Stimulated activated CD8-positive, alpha-beta memory T cell treated with anti-CD3 and anti-CD28 coated beads, Interleukin-12 subunit alpha, Interleukin-12 subunit beta, amount 100 ng/mL, for 4 hours (primary cell): ENCODE measurements around the gene AGBL4.

Experiments used
- DNase-seq: peaks from one replicate; pipeline ENCODE4 v3.0.0-alpha.2; 2020; ENCODE audit warnings: low read depth

Gene AGBL4

GRCh38 chr1:48765335-48765734 is 1258.4 kb downstream of the AGBL4 start:
- DNase-seq = no peak

GRCh38 chr1:48761986-48762385 is 1261.8 kb downstream of the AGBL4 start:
- DNase-seq = no peak

- DNase-seq = no peak
These were observed 1262.3 kb downstream of the AGBL4 start for GRCh38 chr1:48761411-48761810.

- DNase-seq = no peak
These were observed 1262.9 kb downstream of the AGBL4 start for GRCh38 chr1:48760857-48761256.

- no peak for DNase-seq
These were observed 1264.8 kb downstream of the AGBL4 start for GRCh38 chr1:48758976-48759375.

GRCh38 chr1:48757363-48757762 is 1266.4 kb downstream of the AGBL4 start:
- no peak for DNase-seq

- no peak for DNase-seq
These were observed 1267.0 kb downstream of the AGBL4 start for GRCh38 chr1:48756683-48757316.

- DNase-seq = no peak
These were observed 1270.5 kb downstream of the AGBL4 start for GRCh38 chr1:48753293-48753692.

GRCh38 chr1:48750109-48750508 is 1273.6 kb downstream of the AGBL4 start:
- DNase-seq = no peak

GRCh38 chr1:48749068-48749467 is 1274.7 kb downstream of the AGBL4 start:
- no peak for DNase-seq

- no peak for DNase-seq
These were observed 1276.8 kb downstream of the AGBL4 start for GRCh38 chr1:48746906-48747305.

GRCh38 chr1:48744032-48744431 is 1279.7 kb downstream of the AGBL4 start:
- DNase-seq = no peak

- no peak for DNase-seq
These were observed 1280.3 kb downstream of the AGBL4 start for GRCh38 chr1:48743480-48743879.

GRCh38 chr1:48741380-48741779 is 1282.4 kb downstream of the AGBL4 start:
- no peak for DNase-seq

- no peak for DNase-seq
These were observed 1283.1 kb downstream of the AGBL4 start for GRCh38 chr1:48740621-48741020.

GRCh38 chr1:48739091-48739490 is 1284.7 kb downstream of the AGBL4 start:
- no peak for DNase-seq

GRCh38 chr1:48738356-48738755 is 1285.4 kb downstream of the AGBL4 start:
- DNase-seq = no peak

- no peak for DNase-seq
These were observed 1288.0 kb downstream of the AGBL4 start for GRCh38 chr1:48735796-48736195.

- DNase-seq = no peak
These were observed 1293.4 kb downstream of the AGBL4 start for GRCh38 chr1:48730164-48730910.

GRCh38 chr1:48728584-48728983 is 1295.2 kb downstream of the AGBL4 start:
- DNase-seq = no peak

- DNase-seq = no peak
These were observed 1297.1 kb downstream of the AGBL4 start for GRCh38 chr1:48726557-48727215.

- no peak for DNase-seq
These were observed 1297.6 kb downstream of the AGBL4 start for GRCh38 chr1:48726139-48726538.

- no peak for DNase-seq
These were observed 1298.3 kb downstream of the AGBL4 start for GRCh38 chr1:48725341-48726046.
